Gastrocnemius medialis (tissue), 4 donors: ENCODE data around the gene CCDC33.

Experiments used
- CTCF ChIP-seq, 5 experiments: fragments of 450-650 bp in 3 of 5; fragments of 200-600 bp in 2 of 5; sonication (generic) in 2 of 5; IDR thresholded peaks in 4 of 5; conservative IDR thresholded peaks in 1 of 5; 1 replicate in 4 of 5; 2 replicates in 1 of 5; pipeline ENCODE4 v1.5.1; 2016 to 2019; ENCODE audit warnings: antibody characterized with exemption in 5 of 5, mild to moderate bottlenecking in 3 of 5, moderate library complexity in 3 of 5
- POLR2A ChIP-seq, 2 donors: fragments of 450-650 bp; IDR thresholded peaks; one replicate each; pipeline ENCODE4 v1.6.1; 2017; ENCODE audit warnings: antibody characterized with exemption in 2 of 2, mild to moderate bottlenecking in 2 of 2, moderate library complexity in 2 of 2

DNA sequence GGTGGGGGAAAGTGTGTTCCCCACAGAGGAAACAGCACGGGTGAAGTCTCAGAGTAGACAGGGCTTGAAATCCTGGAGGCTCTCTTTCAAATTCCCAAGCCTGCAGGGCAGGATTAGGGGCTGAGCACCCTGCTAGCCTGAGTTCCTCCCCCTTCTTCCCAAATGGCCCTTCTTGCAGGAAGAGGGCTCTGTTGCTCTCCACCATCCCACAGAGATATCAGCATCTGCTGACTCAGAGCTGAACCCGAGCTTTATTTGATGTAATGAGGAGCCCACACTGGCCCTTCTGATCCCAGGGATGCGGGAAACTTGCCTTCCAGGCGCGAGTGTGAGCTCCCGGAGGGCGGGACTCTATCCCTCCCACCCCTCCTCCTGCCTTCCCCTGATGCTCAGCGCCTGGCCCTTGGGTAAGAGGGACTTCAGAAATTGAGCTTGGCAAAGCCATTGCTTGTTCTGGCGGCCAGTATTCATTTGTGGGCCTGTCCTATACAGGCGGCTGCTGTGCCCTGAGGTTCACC is 32.2 kb upstream of the CCDC33 start:
- TF ChIP-seq CTCF (IDR thresholded peaks at IDR 0.05 in 4 of 5, conservative IDR thresholded peaks at IDR 0.05 in 1 of 5) (no peak), POLR2A (IDR thresholded peaks at IDR 0.05) (no peak)
